ENCODE results near the gene ST3GAL3.

Gene ST3GAL3

GRCh38 chr1:43872280-43872679 lies 164.9 kb downstream of the ST3GAL3 start:
- TF ChIP-seq CTCF (IDR thresholded peaks at IDR 0.05; ENCODE audit: extremely low read depth, insufficient read depth, missing control alignments): no peak
- in situ Hi-C loops (cut with MboI; ENCODE audit: low pct_unique_long_range_greater_than_20kb, low sequenced_read_pairs, unreplicated experiment): no loop called here
- DNase-seq (ENCODE audit: low spot score): no peak

GRCh38 chr1:43873851-43874250 lies 166.5 kb downstream of the ST3GAL3 start:
- no peak for TF ChIP-seq CTCF (IDR thresholded peaks at IDR 0.05; ENCODE audit: extremely low read depth, insufficient read depth, missing control alignments)

GRCh38 chr1:43874716-43875115 lies 167.4 kb downstream of the ST3GAL3 start:
- in situ Hi-C loops (cut with MboI; ENCODE audit: low pct_unique_long_range_greater_than_20kb, low sequenced_read_pairs, unreplicated experiment): no loop called here
- TF ChIP-seq CTCF (IDR thresholded peaks at IDR 0.05; ENCODE audit: extremely low read depth, insufficient read depth, missing control alignments): no peak
- no peak for DNase-seq (ENCODE audit: low spot score)

More at GRCh38 chr1:43873851-43874250, 166.5 kb downstream of the ST3GAL3 start:
- no peak for DNase-seq (ENCODE audit: low spot score)
- in situ Hi-C loops (cut with MboI; ENCODE audit: low pct_unique_long_range_greater_than_20kb, low sequenced_read_pairs, unreplicated experiment): no loop called here

GRCh38 chr1:43875331-43875730 lies 168.0 kb downstream of the ST3GAL3 start:
- no peak for DNase-seq (ENCODE audit: low spot score)
- in situ Hi-C loops (cut with MboI; ENCODE audit: low pct_unique_long_range_greater_than_20kb, low sequenced_read_pairs, unreplicated experiment): no loop called here
- no peak for TF ChIP-seq CTCF (IDR thresholded peaks at IDR 0.05; ENCODE audit: extremely low read depth, insufficient read depth, missing control alignments)

GRCh38 chr1:43877101-43877500 lies 169.8 kb downstream of the ST3GAL3 start:
- TF ChIP-seq CTCF (IDR thresholded peaks at IDR 0.05; ENCODE audit: extremely low read depth, insufficient read depth, missing control alignments): no peak
- in situ Hi-C loops (cut with MboI; ENCODE audit: low pct_unique_long_range_greater_than_20kb, low sequenced_read_pairs, unreplicated experiment): no loop called here
- no peak for DNase-seq (ENCODE audit: low spot score)

- no peak for TF ChIP-seq CTCF (IDR thresholded peaks at IDR 0.05; ENCODE audit: extremely low read depth, insufficient read depth, missing control alignments)
- no peak for DNase-seq (ENCODE audit: low spot score)
- in situ Hi-C loops (cut with MboI; ENCODE audit: low pct_unique_long_range_greater_than_20kb, low sequenced_read_pairs, unreplicated experiment): no loop called here
These were observed 171.1 kb downstream of the ST3GAL3 start for GRCh38 chr1:43878440-43878839.

- no peak for DNase-seq (ENCODE audit: low spot score)
- in situ Hi-C loops (cut with MboI; ENCODE audit: low pct_unique_long_range_greater_than_20kb, low sequenced_read_pairs, unreplicated experiment): no loop called here
- TF ChIP-seq CTCF (IDR thresholded peaks at IDR 0.05; ENCODE audit: extremely low read depth, insufficient read depth, missing control alignments): no peak
These were observed 171.5 kb downstream of the ST3GAL3 start for GRCh38 chr1:43878854-43879253.
